K562 (cell line): ENCODE data around the gene RECK.
A peak's percentile ranks its signal among the peaks of the same experiment; 100 is the strongest.

Experiments
- CBFB ChIP-seq: sonication (generic); formaldehyde crosslinking; IDR thresholded peaks from 2 replicates; pipeline ENCODE4 v1.4.0; 2020; ENCODE audit warnings: mild to moderate bottlenecking, missing genetic modification reagents
- CTCF ChIP-seq, 3 experiments: IDR thresholded peaks in 2 of 3; conservative IDR thresholded peaks in 1 of 3; 2 replicates each; pipeline ENCODE4 v1.5.1; 2011 to 2012; ENCODE audit warnings: low read length in 3 of 3, mild to moderate bottlenecking in 3 of 3, control low read depth in 2 of 3, improper control_type of control experiment in 1 of 3, inconsistent platforms in 1 of 3, low read depth in 1 of 3, mixed read lengths in 1 of 3, moderate library complexity in 1 of 3; ENCODE audit not compliant: insufficient read depth in 2 of 3
- ELK3 ChIP-seq: fragments of 450-650 bp; formaldehyde crosslinking; IDR thresholded peaks from 2 replicates; pipeline ENCODE4 v1.4.0; 2020; ENCODE audit warnings: mild to moderate bottlenecking
- HLTF ChIP-seq: fragments of 450-650 bp; IDR thresholded peaks from 2 replicates; pipeline ENCODE4 v1.6.1; 2016
- KAT2B ChIP-seq: IDR thresholded peaks from one replicate; pipeline ENCODE4 v1.6.1; 2012; ENCODE audit warnings: low read depth, mild to moderate bottlenecking, control low read depth, inconsistent platforms, low read length, moderate library complexity
- KAT8 ChIP-seq: fragments of 450-650 bp; IDR thresholded peaks from 2 replicates; pipeline ENCODE4 v1.6.1; 2016; ENCODE audit warnings: low read depth, mild to moderate bottlenecking
- POLR2A ChIP-seq: fragments of 450-650 bp; conservative IDR thresholded peaks from 2 replicates; pipeline ENCODE4 v1.6.1; 2016
- RFX5 ChIP-seq: IDR thresholded peaks from 2 replicates; pipeline ENCODE4 v1.6.1; 2011; ENCODE audit warnings: low read depth, mild to moderate bottlenecking, improper control_type of control experiment, low read length
- SMAD3 ChIP-seq: fragments of 450-650 bp; formaldehyde crosslinking; conservative IDR thresholded peaks from 2 replicates; pipeline ENCODE4 v1.4.0; 2020; ENCODE audit warnings: mild to moderate bottlenecking
- TRIM25 ChIP-seq: fragments of 450-650 bp; IDR thresholded peaks from 2 replicates; pipeline ENCODE4 v1.7.0; 2016; ENCODE audit warnings: borderline replicate concordance
- ZBTB33 ChIP-seq: sonication (generic); formaldehyde crosslinking; IDR thresholded peaks from 2 replicates; pipeline ENCODE4 v1.8.1; 2023; ENCODE audit warnings: mild to moderate bottlenecking, missing genetic modification reagents
- ZC3H8 ChIP-seq: fragments of 450-650 bp; IDR thresholded peaks from 2 replicates; pipeline ENCODE4 v1.6.1; 2017
- ZSCAN29 ChIP-seq: fragments of 450-650 bp; IDR thresholded peaks from 2 replicates; pipeline ENCODE4 v1.6.1; 2017
- TF ChIP-seq, protein P1 (sequence below), 3 experiments: fragments of 200-800 bp in 1 of 3; fragments of 250-450 bp in 1 of 3; fragments of 450-650 bp in 1 of 3; sonication (Bioruptor Pico) in 1 of 3; sonication (Bioruptor generic) in 1 of 3; formaldehyde crosslinking in 1 of 3; IDR thresholded peaks; 2 replicates each; pipeline versions ENCODE4 v1.6.1 to v1.8.0; 2016 to 2022; ENCODE audit warnings: mild to moderate bottlenecking in 2 of 3, missing genetic modification characterization in 2 of 3, missing compliant biosample characterization in 1 of 3, moderate library complexity in 1 of 3

DNA sequence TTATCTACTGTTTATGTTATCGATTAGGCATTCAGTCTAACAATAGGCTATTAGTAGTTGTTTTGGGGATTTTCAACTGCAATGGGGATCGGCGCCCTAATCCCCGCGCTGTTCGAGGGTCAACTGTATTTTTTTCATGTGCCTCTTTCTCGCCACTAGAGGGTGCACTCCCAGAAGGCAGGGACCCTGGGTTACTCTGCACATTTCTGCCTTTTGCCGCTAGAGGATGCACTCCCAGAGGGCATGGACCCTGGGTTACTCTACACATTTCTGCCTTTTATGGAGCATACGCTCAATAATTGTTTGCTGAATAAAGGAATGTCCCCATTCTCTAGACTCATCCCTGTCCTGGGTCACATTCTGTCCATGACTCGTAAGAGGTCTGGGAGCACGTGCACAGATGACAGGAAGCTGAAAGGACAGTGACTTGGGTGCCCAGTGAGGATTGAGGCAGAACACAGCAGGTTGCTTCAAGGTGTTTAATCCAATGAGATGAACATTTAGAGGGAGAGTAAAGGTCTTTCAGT lies 27.9 kb upstream of the RECK start:
- TF ChIP-seq HLTF = no peak
- TF ChIP-seq KAT8 = no peak
- TF ChIP-seq ZC3H8 = no peak
- TF ChIP-seq POLR2A = no peak
- no peak for TF ChIP-seq RFX5
- peak; percentile 99 to 100 (median 100) for TF ChIP-seq CTCF (IDR thresholded peaks at IDR 0.05 in 2 of 3, conservative IDR thresholded peaks at IDR 0.05 in 1 of 3; ENCODE audit: insufficient read depth in 2 of 3, low read depth in 1 of 3, low read length in 3 of 3)
- no peak for TF ChIP-seq ZBTB33 (CRISPR knock-in tag)
- TF ChIP-seq SMAD3 (CRISPR knock-in tag) = no peak
- TF ChIP-seq KAT2B = no peak
- no peak for TF ChIP-seq ZSCAN29
- TF ChIP-seq, protein P1, sequence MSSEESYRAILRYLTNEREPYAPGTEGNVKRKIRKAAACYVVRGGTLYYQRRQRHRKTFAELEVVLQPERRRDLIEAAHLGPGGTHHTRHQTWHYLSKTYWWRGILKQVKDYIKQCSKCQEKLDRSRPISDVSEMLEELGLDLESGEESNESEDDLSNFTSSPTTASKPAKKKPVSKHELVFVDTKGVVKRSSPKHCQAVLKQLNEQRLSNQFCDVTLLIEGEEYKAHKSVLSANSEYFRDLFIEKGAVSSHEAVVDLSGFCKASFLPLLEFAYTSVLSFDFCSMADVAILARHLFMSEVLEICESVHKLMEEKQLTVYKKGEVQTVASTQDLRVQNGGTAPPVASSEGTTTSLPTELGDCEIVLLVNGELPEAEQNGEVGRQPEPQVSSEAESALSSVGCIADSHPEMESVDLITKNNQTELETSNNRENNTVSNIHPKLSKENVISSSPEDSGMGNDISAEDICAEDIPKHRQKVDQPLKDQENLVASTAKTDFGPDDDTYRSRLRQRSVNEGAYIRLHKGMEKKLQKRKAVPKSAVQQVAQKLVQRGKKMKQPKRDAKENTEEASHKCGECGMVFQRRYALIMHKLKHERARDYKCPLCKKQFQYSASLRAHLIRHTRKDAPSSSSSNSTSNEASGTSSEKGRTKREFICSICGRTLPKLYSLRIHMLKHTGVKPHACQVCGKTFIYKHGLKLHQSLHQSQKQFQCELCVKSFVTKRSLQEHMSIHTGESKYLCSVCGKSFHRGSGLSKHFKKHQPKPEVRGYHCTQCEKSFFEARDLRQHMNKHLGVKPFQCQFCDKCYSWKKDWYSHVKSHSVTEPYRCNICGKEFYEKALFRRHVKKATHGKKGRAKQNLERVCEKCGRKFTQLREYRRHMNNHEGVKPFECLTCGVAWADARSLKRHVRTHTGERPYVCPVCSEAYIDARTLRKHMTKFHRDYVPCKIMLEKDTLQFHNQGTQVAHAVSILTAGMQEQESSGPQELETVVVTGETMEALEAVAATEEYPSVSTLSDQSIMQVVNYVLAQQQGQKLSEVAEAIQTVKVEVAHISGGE (CRISPR knock-in tag; IDR thresholded peaks at IDR 0.05) = no peak
- TF ChIP-seq TRIM25 = no peak
- no peak for TF ChIP-seq CBFB (CRISPR knock-in tag)
- TF ChIP-seq ELK3 (CRISPR knock-in tag) = no peak
